Measurements from ENCODE around the gene NDUFA12.

NDUFA12 gene

GRCh38 chr12:94930772-94931171 lies 72.7 kb downstream of the NDUFA12 start:
- DNase-seq: no peak

GRCh38 chr12:94930216-94930654 lies 73.3 kb downstream of the NDUFA12 start:
- DNase-seq: no peak

GRCh38 chr12:94929780-94930179 lies 73.7 kb downstream of the NDUFA12 start:
- no peak for DNase-seq

- no peak for DNase-seq
Measured at GRCh38 chr12:94925729-94926128, 77.8 kb downstream of the NDUFA12 start.

GRCh38 chr12:94925206-94925605 lies 78.3 kb downstream of the NDUFA12 start:
- DNase-seq: no peak

- DNase-seq: no peak
Measured at GRCh38 chr12:94922561-94922960, 80.9 kb downstream of the NDUFA12 start.
